GM21737 (cell line): ENCODE results near the gene ECT2L.
"Not testable (repeated sequence)": the region's sequence is repeated elsewhere in the genome, so short reads cannot be mapped to it uniquely, and the experiment has no call there.

ENCODE experiments used
- ATAC-seq: cut with Tn5 transposase; IDR thresholded peaks from one replicate; pipeline ENCODE4 v1.9.1; 2021; ENCODE audit warnings: mild to moderate bottlenecking, moderate library complexity; ENCODE audit not compliant: unreplicated experiment

The ECT2L gene

GRCh38 chr6:138926579-138926978, 130.7 kb downstream of the ECT2L start:
- no peak for ATAC-seq

GRCh38 chr6:138931660-138932059, 135.8 kb downstream of the ECT2L start:
- ATAC-seq, result no peak

GRCh38 chr6:138936873-138937272, 141.0 kb downstream of the ECT2L start:
- not testable (repeated sequence) for ATAC-seq

- ATAC-seq, result no peak
These were observed 147.3 kb downstream of the ECT2L start for GRCh38 chr6:138943089-138943625.

GRCh38 chr6:138944412-138944811, 148.5 kb downstream of the ECT2L start:
- no peak for ATAC-seq

GRCh38 chr6:138945354-138945753, 149.5 kb downstream of the ECT2L start:
- ATAC-seq, result no peak

GRCh38 chr6:138948004-138948403, 152.1 kb downstream of the ECT2L start:
- ATAC-seq, result no peak

- no peak for ATAC-seq
These were observed 152.8 kb downstream of the ECT2L start for GRCh38 chr6:138948546-138949179.

- ATAC-seq, result no peak
These were observed 157.6 kb downstream of the ECT2L start for GRCh38 chr6:138953451-138953850.
